Gastrocnemius medialis (tissue), 4 donors: Measurements from ENCODE around the gene REG4.

Experiments
- CTCF ChIP-seq, 5 experiments: fragments of 450-650 bp in 3 of 5; fragments of 200-600 bp in 2 of 5; sonication (generic) in 2 of 5; IDR thresholded peaks in 4 of 5; conservative IDR thresholded peaks in 1 of 5; 1 replicate in 4 of 5; 2 replicates in 1 of 5; pipeline ENCODE4 v1.5.1; 2016 to 2019; ENCODE audit warnings: antibody characterized with exemption in 5 of 5, mild to moderate bottlenecking in 3 of 5, moderate library complexity in 3 of 5
- POLR2A ChIP-seq, 2 donors: fragments of 450-650 bp; IDR thresholded peaks; one replicate each; pipeline ENCODE4 v1.6.1; 2017; ENCODE audit warnings: antibody characterized with exemption in 2 of 2, mild to moderate bottlenecking in 2 of 2, moderate library complexity in 2 of 2

- TF ChIP-seq CTCF (IDR thresholded peaks at IDR 0.05 in 4 of 5, conservative IDR thresholded peaks at IDR 0.05 in 1 of 5) (no peak), POLR2A (IDR thresholded peaks at IDR 0.05) (no peak)
Measured at GRCh38 chr1:119818181-119818580, 6.9 kb upstream of the REG4 start.
